ENCODE data around the gene BTG3.

- peak in 2 of 3 experiments; percentile 11 to 27; a peak in 2 of 6 replicates for TF ChIP-seq CTCF (IDR thresholded peaks at IDR 0.05 in 2 of 3, conservative IDR thresholded peaks at IDR 0.05 in 1 of 3; ENCODE audit: insufficient read depth in 2 of 3, low read depth in 1 of 3, low read length in 3 of 3)
- TF ChIP-seq KHSRP (IDR thresholded peaks at IDR 0.05), result no peak
- no peak for TF ChIP-seq SMARCA4 (IDR thresholded peaks at IDR 0.05)
- no peak for TF ChIP-seq KLF10 (CRISPR knock-in tag; IDR thresholded peaks at IDR 0.05)
- no peak for TF ChIP-seq NONO (IDR thresholded peaks at IDR 0.05; ENCODE audit: low read depth in 2 of 2, low read length in 1 of 2)
- no peak for TF ChIP-seq TBP (optimal IDR thresholded peaks at IDR 0.05; ENCODE audit: low read depth, low read length)
- no peak for TF ChIP-seq SIN3A (IDR thresholded peaks at IDR 0.05; ENCODE audit: borderline replicate concordance in 2 of 2, control insufficient read depth in 1 of 2, low read depth in 2 of 2, low read length in 2 of 2)
Measured at GRCh38 chr21:17554679-17555465, 57.8 kb downstream of the BTG3 start.

Measured in K562 (cell line).